HG03469 (cell line): ENCODE data around the gene NKAP.
A peak's percentile ranks its signal among the peaks of the same experiment; 100 is the strongest.
"Not testable (repeated sequence)": the region's sequence is repeated elsewhere in the genome, so short reads cannot be mapped to it uniquely, and the experiment has no call there.

Experiments
- ATAC-seq: cut with Tn5 transposase; IDR thresholded peaks from one replicate; pipeline ENCODE4 v1.9.1; 2021; ENCODE audit warnings: mild to moderate bottlenecking, moderate library complexity, moderate number of reproducible peaks; ENCODE audit not compliant: unreplicated experiment

The NKAP gene

DNA sequence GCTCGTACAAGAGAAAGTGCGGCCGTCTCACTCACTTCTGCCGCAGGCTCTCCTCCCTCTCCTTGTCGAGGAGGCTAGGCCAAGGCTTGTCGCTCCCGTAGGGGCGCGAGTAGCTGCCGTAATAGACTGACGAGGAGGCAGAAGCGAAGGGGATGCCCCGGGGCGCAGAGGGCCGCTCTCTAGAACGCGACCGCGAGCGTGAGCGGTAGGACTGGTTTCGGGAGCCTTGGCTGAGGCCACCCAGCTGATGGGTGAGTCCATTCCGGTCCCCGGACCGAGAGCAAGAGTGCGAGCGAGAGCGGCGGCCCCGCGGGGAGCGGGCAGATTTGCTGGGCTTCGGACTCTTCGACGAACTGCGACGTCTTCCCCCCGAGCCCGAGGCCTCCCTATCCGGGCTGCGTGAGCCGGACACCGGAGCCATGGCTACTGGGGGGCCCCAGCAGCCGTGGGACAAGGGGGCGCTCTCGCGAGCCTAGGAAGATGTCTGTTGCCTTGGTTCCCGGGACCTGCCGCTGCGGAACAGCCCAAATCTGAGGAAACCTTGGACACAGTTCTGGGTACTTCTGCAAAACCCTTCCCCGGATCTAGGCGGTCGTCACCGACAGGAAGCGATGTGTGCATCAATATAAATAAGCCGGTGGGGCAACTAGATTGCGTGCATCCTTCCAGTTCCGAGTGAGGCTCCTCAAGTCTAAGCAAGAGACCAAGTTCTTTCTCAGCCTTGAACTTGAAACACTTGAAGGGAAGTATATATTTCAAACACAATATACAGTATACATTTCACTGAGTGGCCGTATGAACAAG, at the start of gene NKAP:
Gene NKAP (minus strand): TSS at position 567 of the 804 bp plus-strand sequence. CDS start 146 bp downstream, at position 421.
- peak; percentile 83 for ATAC-seq

DNA sequence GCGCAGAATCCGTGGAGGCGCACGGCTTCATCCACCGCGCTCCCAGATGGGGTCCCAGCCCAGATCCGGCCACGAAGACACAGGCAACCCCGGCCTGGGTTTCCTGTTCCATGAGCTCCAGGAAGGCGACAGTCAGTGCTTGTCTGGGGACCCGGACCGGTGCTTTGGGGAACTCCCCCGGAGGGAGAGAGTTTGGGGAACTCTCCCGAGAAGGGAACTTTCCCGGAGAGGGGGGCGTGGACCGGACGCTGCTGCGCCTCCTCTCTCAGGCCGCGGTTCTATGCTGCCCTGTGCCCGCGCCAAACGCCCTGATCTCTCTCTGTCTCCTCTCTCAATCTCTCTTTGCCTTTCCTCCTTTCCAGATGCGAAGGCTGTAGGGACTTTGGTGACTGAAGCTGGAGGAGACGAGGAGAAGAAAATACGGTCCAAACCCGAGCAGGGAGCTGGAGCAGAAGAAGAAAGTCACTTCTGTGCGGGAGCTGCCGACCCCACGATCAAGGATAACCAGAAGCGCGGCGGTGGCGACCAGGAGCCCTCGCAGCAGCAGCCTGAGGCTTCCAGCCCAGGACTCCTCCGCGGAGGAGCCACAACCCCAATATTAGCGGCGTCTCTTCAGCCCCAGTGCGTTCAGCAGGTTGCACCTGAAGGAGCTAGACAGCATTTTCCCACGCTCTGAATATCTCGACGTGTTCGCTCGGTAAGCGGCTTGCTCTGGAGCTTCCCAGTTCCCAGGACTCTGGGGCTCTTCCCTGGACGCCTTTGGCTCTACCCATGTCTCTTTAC, 47.6 kb upstream of the NKAP start:
- ATAC-seq, result no peak

DNA sequence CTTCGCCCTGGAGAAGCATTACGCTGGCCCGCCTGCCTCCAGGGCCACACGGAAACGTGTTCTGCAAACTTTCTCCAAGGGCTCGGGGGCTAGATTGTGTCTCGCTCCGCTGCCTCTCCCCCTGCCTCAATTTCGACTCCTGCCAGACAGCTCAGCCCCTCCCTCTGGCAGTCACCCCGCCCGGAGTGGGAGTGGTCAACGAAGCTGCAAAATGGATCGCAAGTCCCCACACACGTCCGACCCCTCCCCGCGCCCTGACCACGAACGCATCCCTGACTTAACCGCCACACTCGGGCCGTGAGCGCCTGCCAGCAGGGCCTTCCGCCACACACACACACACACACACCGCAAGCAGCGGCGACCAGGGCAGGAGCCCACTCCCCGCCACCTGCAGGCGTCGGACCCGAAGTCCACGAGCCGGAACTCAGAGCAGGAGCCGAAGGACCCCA, 47.0 kb upstream of the NKAP start:
- no peak for ATAC-seq

DNA sequence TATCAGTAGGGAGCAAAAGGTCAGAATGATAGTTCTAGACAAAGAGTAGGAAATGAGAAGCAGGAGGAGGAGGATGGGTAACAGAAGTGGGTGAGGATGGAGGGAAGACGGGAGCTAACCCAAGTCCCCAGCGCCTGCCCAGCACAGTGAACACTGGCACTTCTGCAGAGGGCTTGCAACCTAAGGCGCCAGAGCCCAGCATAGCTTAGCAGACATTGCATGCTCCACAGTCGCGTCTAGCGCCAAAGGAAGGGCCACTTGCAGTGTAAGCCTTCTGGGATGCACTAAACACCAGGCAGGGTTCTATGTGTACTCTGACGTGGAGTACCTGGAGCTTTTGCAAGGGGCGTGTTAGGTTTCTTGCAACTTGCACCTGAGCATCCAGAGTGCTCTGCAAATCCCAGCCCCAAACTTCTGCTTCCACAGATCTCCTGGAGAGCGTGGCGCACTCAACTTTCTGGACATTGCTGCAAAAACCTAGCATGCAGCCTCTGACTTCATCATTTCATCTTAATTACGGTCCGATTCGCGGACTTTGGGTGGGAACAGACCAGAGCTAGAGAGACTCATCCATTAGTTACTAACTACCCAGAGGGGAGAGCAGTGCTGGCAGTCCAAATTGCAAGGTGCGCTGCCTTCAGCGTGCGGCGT, 46.5 kb upstream of the NKAP start:
- no peak for ATAC-seq

DNA sequence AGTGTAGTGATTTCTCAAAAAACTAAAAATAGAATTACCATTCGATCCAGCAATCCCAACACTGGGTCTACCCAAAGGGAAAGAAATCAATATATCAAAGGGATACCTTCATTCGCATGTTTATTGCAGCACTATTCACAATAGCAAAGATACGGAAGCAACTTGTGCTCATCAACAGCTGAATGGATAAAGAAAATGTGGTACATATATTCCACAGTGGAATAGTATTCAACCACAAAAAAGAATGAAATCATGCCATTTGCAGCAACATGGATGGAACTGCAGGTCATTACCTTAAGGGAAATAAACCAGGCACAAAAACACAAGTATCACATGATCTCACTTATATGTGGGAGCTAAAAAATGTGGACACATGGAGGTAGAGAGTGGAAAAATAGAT, 42.7 kb upstream of the NKAP start:
- no peak for ATAC-seq

DNA sequence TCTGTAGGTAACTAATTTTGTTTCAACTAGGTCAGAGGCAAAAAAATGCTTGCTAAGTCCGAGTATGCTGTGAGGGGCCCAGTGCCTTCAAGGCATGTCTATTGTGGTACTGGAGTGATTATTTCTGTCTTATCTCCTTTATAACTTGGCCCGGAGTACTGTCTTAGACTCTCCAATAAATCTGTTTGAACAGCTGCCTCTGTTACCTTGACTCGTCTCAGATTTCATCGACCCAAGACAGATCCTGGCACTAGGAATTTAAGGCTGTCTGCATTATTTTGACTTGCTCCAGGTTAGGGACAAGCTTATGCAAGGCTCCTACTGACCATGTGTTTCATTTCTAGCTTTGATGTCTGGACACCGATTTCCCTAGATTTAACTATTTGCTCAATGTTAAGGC, 41.1 kb upstream of the NKAP start:
- ATAC-seq, result no peak

DNA sequence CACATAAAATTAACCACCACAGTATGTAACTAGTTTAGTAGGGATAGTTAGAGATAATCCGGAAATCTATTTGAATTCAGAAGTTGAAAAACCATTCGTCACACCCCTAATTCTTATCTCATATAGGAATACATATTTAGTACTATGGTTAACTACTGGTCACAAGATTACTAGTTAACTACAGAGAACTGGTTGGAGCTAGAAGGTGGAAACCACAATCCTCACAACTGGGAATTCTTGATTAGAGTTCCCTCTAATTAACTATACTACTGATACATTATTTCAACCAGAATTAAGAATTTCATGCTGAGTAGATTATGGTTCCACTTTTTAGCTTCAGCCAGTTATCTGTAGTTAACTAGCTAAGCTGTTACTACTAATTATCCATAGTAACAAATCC, 39.9 kb upstream of the NKAP start:
- no peak for ATAC-seq

DNA sequence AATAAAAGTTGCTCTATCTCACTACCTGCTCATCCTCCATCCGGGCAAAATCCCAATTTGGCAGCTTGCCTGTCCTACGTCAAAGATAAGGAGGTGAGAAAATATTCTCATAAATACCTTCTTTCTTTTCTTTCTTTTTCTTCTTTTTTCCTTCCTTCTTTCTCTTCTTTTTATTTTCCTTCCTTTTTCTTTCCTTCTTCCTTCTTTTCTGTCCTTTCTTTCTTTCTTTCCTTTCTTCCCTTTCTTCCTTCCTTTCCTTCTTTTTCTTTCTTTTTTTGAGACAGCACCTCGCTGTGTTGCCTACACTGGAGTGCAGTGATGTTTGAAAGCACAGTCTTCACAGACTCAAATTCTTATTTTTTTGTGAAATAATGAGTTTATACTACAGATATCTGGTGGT, 38.6 kb upstream of the NKAP start:
- ATAC-seq, result no peak

DNA sequence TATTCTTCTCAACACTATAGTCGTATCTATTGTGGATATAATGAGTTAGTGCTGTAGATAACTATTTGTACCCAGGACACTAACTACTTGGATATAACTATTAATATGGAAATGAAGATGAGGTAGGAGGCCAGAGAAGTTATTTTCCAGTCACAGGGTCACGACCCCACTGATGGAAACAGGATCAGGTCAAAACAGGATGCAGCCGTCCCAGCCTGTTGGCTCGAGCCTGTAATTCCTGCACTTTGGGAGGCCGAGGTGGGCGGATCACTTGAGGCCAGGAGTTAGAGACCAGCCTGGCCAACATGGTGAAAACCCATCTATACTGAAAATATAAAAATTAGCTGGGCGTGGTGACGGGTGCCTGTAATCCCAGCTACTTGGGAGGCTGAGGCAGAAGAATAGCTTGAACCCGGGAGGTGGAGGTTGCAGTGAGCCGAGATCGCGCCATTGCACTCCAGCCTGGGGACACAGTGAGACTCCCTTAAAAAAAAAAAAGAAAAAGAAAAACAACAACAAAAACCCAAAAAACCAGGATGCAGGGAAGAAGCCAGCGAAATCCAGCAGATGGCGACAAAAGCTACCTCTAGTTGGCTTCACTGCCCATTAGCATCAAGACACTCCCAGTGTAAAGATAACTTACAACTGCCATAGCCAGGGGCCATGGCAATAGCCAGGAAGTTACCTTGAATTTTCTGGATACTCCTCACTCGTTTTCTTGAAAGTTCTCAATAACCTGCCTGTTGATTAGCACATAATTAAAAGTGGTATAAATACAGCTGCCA, 37.9 kb upstream of the NKAP start:
- no peak for ATAC-seq

DNA sequence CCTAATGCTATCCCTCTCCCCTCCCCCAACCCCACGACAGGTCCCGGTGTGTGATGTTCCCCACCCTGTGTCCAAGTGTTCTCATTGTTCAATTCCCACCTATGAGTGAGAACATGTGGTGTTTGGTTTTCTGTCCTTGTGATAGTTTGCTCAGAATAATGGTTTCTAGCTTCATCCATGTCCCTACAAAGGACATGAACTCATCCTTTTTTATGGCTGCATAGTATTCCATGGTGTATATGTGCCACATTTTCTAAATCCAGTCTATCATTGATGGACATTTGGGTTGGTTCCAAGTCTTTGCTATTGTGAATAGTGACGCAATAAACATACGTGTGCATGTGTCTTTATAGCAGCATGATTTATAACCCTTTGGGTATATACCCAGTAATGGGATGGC, 33.6 kb upstream of the NKAP start:
- not testable (repeated sequence) for ATAC-seq

DNA sequence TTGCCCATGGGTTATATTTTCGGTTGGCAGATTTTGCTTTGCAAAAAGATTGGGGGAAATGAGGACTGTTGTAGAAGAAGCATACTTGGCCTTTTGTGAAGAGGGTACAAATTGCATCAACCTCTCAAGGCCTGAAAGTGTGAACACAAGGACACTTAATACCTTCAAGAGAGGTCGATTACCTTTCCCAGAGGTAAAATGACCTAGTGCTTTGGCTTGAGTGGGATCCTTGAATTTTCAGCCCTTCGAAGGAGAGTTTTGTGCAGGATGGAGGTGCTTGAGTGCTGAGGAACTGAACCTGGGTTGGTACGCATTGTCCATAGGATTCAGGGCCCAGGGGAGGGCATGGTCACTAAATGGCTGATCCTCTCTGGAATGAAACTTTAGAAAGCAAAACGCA, 27.6 kb upstream of the NKAP start:
- ATAC-seq, result no peak

DNA sequence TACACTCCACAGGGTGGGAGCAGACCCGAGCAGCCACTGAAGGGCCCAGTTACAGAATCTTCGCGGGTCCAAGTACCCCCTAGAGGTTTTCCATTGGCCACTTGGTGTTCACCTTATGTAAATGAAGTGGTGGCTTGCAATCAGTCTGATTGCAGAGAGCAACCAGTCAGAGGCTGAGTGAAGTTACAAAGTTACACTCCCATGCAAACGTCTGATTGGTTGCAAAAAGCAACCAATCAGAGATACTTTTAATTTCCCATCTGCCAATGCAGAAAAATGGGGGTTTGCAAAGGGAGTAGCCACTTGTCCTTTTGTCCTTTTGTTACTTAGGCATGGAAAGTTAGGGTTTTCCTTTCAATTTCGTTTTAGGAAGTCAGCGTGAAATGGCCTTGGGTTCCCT, 27.0 kb upstream of the NKAP start:
- no peak for ATAC-seq

DNA sequence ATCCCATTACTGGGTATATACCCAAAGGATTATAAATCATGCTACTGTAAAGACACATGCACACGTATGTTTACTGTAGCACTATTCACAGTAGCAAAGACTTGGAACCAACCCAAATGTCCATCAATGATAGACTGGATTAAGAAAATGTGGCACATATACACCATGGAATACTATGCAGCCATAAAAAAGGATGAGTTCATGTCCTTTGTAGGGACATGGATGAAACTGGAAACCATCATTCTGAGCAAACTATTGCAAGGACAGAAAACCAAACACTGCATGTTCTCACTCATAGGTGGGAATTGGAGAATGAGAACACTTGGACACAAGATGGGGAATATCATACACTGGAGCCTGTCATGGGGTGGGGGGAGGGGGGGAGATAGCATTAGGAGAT, 23.3 kb upstream of the NKAP start:
- not testable (repeated sequence) for ATAC-seq

DNA sequence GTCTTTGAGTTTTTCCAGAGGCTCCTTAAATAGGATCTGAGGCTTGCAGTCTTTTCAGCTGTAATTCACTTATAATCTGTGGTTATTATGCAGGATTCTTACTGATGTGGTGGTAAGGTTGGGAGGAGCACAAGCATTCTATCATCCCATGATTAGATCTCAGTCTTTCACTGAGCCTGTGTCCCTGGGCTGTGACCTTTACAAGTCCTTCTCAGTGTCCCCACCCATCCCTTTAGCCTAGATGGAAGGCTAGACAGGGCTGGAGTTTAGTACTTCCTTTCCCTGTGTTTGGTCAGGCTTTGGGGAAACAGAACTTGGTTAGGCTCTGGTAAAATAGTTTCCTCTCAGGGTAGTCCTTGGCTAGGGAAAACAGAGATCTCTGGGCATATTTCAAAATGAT, 17.1 kb upstream of the NKAP start:
- no peak for ATAC-seq

DNA sequence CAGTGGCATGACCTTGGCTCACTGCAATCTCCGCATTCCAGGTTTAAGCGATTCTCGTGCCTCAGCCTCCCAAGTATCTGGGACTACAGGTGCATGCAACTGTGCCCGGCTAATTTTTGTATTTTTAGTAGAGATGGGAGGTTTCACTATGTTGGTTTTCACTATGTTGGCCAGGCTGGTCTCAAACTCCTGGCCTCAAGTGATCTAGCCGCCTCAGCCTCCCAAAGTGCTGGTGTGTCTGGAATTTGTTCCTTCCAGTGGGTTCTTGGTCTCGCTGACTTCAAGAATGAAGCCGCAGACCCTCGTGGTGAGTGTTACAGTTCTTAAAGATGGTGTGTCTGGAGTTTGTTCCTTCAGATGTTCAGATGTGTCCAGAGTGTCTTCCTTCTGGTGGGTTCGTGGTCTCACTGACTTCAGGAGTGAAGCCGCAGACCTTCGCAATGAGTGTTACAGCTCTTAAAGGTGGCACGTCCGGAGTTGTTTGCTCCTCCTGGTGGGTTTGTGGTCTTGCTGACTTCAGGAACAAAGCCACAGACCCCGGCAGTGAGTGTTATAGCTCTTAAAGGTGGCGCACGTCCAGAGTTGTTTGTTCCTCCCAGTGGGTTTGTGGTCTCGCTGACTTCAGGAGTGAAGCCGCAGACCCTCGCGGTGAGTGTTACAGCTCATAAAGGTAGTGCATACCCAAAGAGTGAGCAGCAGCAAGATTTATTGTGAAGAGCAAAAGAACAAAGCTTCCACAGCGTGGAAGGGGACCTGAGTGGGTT, 12.4 kb upstream of the NKAP start:
- ATAC-seq, result not testable (repeated sequence)

DNA sequence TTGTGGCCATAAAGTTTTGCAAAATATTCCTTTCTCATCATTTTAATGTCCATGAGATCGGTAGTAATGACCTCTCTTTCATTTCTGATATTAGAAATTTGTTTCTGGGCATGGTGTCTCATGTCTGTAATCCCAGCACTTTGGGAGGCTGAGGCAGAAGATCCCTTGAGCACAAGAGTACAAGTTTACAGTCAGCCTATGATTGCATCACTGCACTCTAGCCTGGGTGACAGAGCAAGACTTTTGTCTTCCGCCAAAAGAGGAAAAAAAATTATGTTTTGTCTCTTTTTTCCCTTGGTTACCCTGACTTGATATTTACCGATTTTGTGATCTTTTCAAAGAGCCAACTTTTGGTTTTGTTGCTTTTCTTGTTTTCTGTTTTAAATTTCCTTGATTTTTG, 10.8 kb upstream of the NKAP start:
- no peak for ATAC-seq

DNA sequence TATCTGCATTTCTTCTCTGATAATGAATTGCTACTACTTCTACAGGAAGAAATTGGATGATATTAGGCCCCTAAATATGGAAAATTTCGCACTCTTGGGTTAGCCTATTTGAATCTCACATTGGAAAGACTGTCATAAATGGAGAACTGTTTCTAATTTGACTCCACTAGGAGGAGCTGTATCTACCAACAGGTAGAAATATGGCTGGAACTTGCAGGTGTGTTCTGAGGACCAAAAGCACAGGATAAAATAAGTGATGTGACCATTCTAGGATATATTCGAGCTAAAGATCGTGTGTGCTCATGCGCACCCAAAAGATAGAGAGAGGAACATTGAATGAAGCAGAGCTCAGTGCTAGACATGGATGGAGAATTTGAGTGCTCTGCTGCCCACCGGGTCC, 4.8 kb upstream of the NKAP start:
- no peak for ATAC-seq

DNA sequence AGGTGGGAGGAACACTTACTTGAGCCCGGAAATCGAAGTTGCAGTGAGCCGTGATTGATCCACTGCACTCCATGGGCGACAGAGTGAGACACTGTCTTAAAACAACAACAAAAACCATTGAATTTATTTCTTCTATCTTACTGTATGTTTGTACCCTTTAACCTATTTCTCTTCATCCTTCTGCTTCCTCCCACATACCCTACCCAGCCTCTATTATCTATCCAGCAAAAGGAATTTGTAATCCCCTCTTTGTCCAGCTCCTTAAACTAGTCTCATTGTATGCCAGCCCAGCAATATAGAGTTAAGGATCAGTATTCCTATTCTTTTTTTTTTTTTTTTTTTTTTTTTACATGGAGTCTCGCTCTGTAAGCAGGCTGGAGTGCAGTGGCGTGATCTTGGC, 1.9 kb upstream of the NKAP start:
- ATAC-seq, result no peak

DNA sequence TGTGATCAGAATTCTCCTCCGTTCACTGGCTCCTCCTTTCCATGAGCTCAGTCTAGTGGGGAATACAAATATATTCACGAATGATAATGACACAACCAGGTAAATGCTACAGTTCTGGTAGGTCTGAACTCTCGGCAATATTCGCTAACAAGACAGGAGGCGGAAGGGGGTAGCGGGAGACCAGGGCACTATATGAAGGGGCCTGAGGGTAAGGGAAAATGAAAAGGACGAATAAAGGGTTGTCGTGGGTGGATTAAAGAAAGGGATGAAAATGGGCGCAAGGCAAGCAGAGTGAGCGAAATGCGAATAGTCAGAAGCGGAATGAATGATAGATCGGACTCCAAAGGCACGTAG, 743 bp downstream of the NKAP start:
- ATAC-seq, result peak; percentile 8

DNA sequence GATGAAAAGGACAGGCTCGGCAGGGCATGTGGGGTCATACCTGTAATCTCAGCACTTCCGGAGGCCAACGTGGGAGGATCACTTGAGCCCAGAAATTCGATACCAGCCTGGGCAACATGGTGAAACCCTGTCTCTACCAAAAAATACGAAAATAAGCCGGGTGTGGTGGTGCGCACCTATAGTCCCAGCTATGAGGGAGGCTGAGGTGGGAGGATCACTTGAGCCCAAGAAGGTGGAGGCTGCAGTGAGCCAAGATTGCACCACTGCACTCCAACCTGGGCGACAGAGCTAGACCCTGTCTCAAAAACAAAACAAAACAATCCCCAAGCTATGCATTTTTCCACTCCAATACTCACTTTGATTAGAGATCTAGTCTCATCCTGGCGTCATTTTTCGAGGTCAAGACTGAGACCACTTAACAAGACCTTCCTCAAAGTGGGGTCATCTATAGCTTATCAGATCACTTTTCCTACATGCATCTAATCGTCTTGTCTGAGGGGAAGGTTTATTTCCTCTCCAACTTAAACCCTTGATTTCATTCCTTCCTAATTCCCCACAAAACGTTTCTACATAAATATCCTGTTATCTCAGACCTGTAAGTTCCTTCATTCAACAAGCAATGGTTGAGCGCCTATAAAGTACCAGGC, 1.3 kb downstream of the NKAP start:
- no peak for ATAC-seq
